ENCODE data around the gene RALB.
"Not testable (repeated sequence)": the region's sequence is repeated elsewhere in the genome, so short reads cannot be mapped to it uniquely, and the experiment has no call there.

Gene RALB

DNA sequence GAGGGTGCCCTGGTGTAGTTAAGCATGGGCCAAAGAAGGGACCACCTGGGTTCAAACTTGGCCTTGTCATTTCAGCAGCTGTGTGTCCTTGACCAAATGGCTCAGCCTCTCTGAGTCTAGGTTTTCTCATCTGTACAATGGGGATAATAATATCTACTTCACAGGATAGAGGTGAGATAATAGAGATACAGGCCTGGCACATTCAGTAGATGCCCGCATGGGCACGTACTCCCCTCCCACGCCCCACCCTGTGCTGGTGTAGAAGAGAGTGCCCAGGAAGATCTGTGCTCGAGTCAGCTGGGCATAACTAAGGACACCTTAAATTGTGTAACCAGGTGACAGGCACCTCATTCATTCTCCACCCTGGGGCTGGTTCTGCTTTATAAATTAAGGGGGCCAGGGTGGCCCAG is 21.1 kb upstream of the RALB start:
- peaks cover 56% of the 10 kb centered on the region for H3K4me1 Mint-ChIP-seq (ENCODE audit: low read depth)
- H3K36me3 Mint-ChIP-seq (ENCODE audit: low read depth), result peaks cover 52% of the 10 kb centered on the region
- H3K4me3 Mint-ChIP-seq, result peak overlapping the region; percentile 99
- H3K9me3 Mint-ChIP-seq, result peaks cover 3% of the 10 kb centered on the region
- H3K27me3 Mint-ChIP-seq (ENCODE audit: low read depth), result no peaks in the 10 kb centered on the region
- H3K27ac Mint-ChIP-seq, result peak overlapping the region; percentile 96
- DNase-seq (ENCODE audit: low spot score), result no peak

- peak; percentile 82 for DNase-seq (ENCODE audit: low spot score)
- H3K27ac Mint-ChIP-seq, result peak overlapping the region; percentile 96
- peak overlapping the region; percentile 99 for H3K4me3 Mint-ChIP-seq
- peaks cover 51% of the 10 kb centered on the region for H3K4me1 Mint-ChIP-seq (ENCODE audit: low read depth)
- no peaks in the 10 kb centered on the region for H3K27me3 Mint-ChIP-seq (ENCODE audit: low read depth)
- peaks cover 47% of the 10 kb centered on the region for H3K36me3 Mint-ChIP-seq (ENCODE audit: low read depth)
- H3K9me3 Mint-ChIP-seq, result peaks cover 3% of the 10 kb centered on the region
Measured at GRCh38 chr2:120231974-120232635, 20.5 kb upstream of the RALB start.

DNA sequence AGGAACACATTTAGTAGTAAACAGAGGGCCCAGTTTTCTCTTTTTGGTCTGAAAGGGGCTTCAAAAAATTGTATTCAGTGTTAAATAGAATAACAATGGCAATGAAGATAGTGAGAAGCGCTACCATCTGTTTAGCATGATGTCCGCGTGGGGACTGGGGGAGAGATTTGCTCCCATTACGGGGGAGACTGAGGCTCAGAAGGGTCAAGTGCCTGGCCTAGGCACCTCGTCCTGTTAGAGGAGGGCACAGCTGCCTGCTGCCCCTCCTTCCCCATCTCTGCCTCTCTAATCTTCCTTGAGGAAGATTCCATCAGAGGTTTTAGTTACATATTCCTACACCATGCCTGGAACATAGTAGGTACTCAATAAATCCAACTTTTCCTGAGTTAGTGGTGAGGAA is 19.4 kb upstream of the RALB start:
- peaks cover 44% of the 10 kb centered on the region for H3K4me1 Mint-ChIP-seq (ENCODE audit: low read depth)
- no peak for DNase-seq (ENCODE audit: low spot score)
- H3K27ac Mint-ChIP-seq, result peak overlapping the region; percentile 96
- H3K27me3 Mint-ChIP-seq (ENCODE audit: low read depth), result no peaks in the 10 kb centered on the region
- H3K36me3 Mint-ChIP-seq (ENCODE audit: low read depth), result peaks cover 39% of the 10 kb centered on the region
- H3K9me3 Mint-ChIP-seq, result peaks cover 3% of the 10 kb centered on the region
- peak overlapping the region; percentile 99 for H3K4me3 Mint-ChIP-seq

GRCh38 chr2:120235158-120235557 is 17.5 kb upstream of the RALB start:
- not testable (repeated sequence) for H3K27ac Mint-ChIP-seq; H3K9me3 Mint-ChIP-seq; DNase-seq (ENCODE audit: low spot score); H3K27me3 Mint-ChIP-seq (ENCODE audit: low read depth); H3K4me3 Mint-ChIP-seq
- Mint-ChIP-seq H3K36me3 (ENCODE audit: low read depth) (peaks cover 24% of the 10 kb centered on the region), H3K4me1 (ENCODE audit: low read depth) (peaks cover 28% of the 10 kb centered on the region)

DNA sequence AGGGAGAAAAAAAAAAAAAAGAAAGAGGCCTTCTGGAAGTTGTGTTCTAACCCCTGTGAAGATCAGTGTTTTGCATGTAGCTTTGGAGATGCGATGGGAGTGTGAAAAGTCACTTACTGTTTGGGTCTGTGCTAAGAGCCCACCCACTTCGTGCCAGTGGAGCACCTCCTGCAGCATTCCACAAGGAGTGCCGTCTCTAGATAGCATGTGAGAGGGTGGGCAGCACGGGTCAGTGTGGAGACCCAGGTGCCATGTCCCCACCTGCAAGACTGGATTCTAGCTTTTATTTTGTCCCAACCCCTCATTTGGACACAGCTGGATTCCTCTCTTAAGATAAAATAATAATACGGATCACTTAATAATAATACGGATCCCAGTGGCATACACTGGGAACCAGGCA is 17.0 kb upstream of the RALB start:
- no peak overlapping the region for H3K4me3 Mint-ChIP-seq
- H3K27me3 Mint-ChIP-seq (ENCODE audit: low read depth), result no peaks in the 10 kb centered on the region
- no peak for DNase-seq (ENCODE audit: low spot score)
- peaks cover 3% of the 10 kb centered on the region for H3K9me3 Mint-ChIP-seq
- H3K27ac Mint-ChIP-seq, result no peak overlapping the region
- H3K4me1 Mint-ChIP-seq (ENCODE audit: low read depth), result peaks cover 26% of the 10 kb centered on the region
- H3K36me3 Mint-ChIP-seq (ENCODE audit: low read depth), result peaks cover 20% of the 10 kb centered on the region

GRCh38 chr2:120236316-120236715 is 16.3 kb upstream of the RALB start:
- Mint-ChIP-seq H3K4me1 (ENCODE audit: low read depth) (peaks cover 21% of the 10 kb centered on the region), H3K4me3 (no peak overlapping the region), H3K36me3 (ENCODE audit: low read depth) (peaks cover 14% of the 10 kb centered on the region), H3K27me3 (ENCODE audit: low read depth) (no peaks in the 10 kb centered on the region), H3K9me3 (peaks cover 3% of the 10 kb centered on the region), H3K27ac (no peak overlapping the region)
- no peak for DNase-seq (ENCODE audit: low spot score)

DNA sequence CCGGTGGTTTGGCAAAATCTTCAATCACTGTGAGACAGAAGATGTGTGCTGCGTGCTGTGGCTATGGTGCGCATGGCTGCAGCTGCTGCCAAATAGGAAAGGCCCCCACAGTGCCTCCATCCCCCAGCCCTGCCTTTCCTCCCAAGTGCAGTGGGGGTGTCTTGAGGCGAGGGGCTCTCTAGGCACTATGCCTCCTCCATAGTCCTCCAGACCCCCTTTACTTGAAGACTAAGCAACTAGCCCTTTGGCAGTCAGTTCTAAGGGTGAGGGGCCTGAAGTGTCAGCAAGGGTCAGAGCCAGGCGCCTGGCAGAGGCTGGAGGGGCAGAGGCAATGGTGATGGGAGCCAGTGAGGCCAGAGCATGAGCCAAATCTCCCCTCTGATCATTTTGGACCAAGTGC is 15.9 kb upstream of the RALB start:
- DNase-seq (ENCODE audit: low spot score), result no peak
- peaks cover 3% of the 10 kb centered on the region for H3K9me3 Mint-ChIP-seq
- peaks cover 21% of the 10 kb centered on the region for H3K4me1 Mint-ChIP-seq (ENCODE audit: low read depth)
- H3K27ac Mint-ChIP-seq, result no peak overlapping the region
- H3K27me3 Mint-ChIP-seq (ENCODE audit: low read depth), result no peaks in the 10 kb centered on the region
- peaks cover 11% of the 10 kb centered on the region for H3K36me3 Mint-ChIP-seq (ENCODE audit: low read depth)
- H3K4me3 Mint-ChIP-seq, result no peak overlapping the region

DNA sequence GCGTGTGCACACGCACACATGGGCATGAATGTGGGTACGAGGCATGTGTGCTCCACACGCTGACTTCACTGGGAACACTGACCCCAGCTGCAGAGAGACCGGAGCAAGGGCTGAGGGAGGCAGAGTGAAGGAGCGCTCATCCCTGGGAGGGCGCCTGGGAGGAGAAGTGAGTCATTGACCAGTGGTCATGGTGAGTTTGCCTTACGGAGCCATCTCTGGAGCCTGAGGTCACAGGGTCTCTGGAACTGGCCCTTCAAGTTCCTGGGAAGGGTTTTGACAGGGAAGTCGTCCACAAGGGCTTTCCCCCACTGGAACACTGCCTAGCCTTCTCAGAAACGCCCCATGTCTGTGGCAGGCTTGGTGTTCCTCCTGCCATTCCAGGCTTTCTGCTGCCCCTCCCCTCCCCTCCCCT is 15.2 kb upstream of the RALB start:
- peaks cover 3% of the 10 kb centered on the region for H3K9me3 Mint-ChIP-seq
- no peak overlapping the region for H3K4me3 Mint-ChIP-seq
- no peak overlapping the region for H3K27ac Mint-ChIP-seq
- no peak for DNase-seq (ENCODE audit: low spot score)
- peaks cover 20% of the 10 kb centered on the region for H3K4me1 Mint-ChIP-seq (ENCODE audit: low read depth)
- no peaks in the 10 kb centered on the region for H3K27me3 Mint-ChIP-seq (ENCODE audit: low read depth)
- peaks cover 6% of the 10 kb centered on the region for H3K36me3 Mint-ChIP-seq (ENCODE audit: low read depth)

DNA sequence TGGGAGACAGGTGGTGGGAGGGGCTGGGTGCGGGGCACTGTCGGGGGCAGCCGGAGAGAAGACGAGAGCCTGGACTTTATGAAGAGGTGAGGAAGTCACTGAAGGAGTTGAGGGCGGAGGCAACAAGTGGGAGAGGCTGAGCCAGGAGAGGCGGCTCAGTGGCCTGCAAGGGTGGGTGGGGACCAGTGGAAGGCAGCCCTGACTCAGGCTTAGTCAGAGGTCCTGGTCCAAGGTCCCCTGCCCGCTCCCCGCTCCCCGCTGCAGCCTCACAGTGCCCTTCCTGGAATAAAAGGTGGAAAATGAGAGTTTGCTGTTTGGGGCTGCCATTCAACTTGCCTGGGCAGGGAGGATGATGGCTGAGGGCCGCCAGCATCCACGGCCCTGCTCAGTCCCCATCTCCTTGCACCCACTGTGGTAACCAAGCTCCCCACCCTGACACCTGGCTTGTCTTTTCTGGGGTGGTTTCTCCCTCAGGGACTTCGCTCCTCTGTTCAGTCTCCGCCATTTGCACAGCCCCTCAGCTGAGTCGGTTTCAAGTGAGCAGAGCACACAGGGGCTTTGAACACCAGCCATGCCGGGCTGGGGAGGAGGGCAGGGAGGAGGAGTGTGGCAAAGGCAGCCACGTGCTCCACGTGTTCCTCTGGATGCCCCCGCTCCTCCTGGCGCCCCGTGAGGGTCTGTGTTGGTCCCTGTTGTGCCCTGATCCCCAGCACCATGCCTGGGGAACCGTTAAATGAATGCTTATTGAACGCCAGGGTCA is 13.7 kb upstream of the RALB start:
- no peak for DNase-seq (ENCODE audit: low spot score)
- H3K27ac Mint-ChIP-seq, result no peak overlapping the region
- H3K4me3 Mint-ChIP-seq, result no peak overlapping the region
- H3K27me3 Mint-ChIP-seq (ENCODE audit: low read depth), result no peaks in the 10 kb centered on the region
- peaks cover 10% of the 10 kb centered on the region for H3K4me1 Mint-ChIP-seq (ENCODE audit: low read depth)
- peaks cover 13% of the 10 kb centered on the region for H3K9me3 Mint-ChIP-seq
- peaks cover 11% of the 10 kb centered on the region for H3K36me3 Mint-ChIP-seq (ENCODE audit: low read depth)

- peaks cover 18% of the 10 kb centered on the region for H3K9me3 Mint-ChIP-seq
- no peak overlapping the region for H3K27ac Mint-ChIP-seq
- H3K27me3 Mint-ChIP-seq (ENCODE audit: low read depth), result no peaks in the 10 kb centered on the region
- peaks cover 5% of the 10 kb centered on the region for H3K4me1 Mint-ChIP-seq (ENCODE audit: low read depth)
- DNase-seq (ENCODE audit: low spot score), result no peak
- H3K36me3 Mint-ChIP-seq (ENCODE audit: low read depth), result peaks cover 9% of the 10 kb centered on the region
- H3K4me3 Mint-ChIP-seq, result no peak overlapping the region
Measured at GRCh38 chr2:120239488-120240287, 13.0 kb upstream of the RALB start.

- H3K4me1 Mint-ChIP-seq (ENCODE audit: low read depth), result peaks cover 4% of the 10 kb centered on the region
- H3K4me3 Mint-ChIP-seq, result no peak overlapping the region
- no peak overlapping the region for H3K27ac Mint-ChIP-seq
- peaks cover 15% of the 10 kb centered on the region for H3K9me3 Mint-ChIP-seq
- DNase-seq (ENCODE audit: low spot score), result no peak
- H3K36me3 Mint-ChIP-seq (ENCODE audit: low read depth), result peaks cover 6% of the 10 kb centered on the region
- no peaks in the 10 kb centered on the region for H3K27me3 Mint-ChIP-seq (ENCODE audit: low read depth)
Measured at GRCh38 chr2:120240901-120241429, 11.7 kb upstream of the RALB start.

DNA sequence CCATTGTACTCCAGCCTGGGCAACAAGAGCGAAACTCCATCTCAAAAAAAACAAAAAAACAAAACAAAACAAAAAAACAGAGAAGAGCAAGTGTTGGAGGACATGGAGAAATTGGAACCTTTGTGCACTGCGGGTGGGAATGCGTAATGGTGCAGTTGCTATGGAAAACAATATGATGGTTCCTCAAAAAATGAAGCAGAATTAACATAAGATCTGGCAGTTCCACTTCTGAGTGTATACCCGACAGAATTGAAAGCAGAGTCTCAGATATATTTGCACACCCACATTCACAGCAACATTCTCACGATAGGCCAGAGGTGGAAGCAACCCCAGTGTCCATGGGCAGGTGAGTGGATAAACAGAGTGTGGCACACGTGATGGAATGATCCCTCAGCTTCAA is 11.0 kb upstream of the RALB start:
- no peak overlapping the region for H3K27ac Mint-ChIP-seq
- H3K27me3 Mint-ChIP-seq (ENCODE audit: low read depth), result no peaks in the 10 kb centered on the region
- H3K4me3 Mint-ChIP-seq, result no peak overlapping the region
- peaks cover 6% of the 10 kb centered on the region for H3K36me3 Mint-ChIP-seq (ENCODE audit: low read depth)
- H3K4me1 Mint-ChIP-seq (ENCODE audit: low read depth), result peaks cover 6% of the 10 kb centered on the region
- H3K9me3 Mint-ChIP-seq, result peaks cover 15% of the 10 kb centered on the region
- no peak for DNase-seq (ENCODE audit: low spot score)

- no peak for DNase-seq (ENCODE audit: low spot score)
- H3K9me3 Mint-ChIP-seq, result peaks cover 15% of the 10 kb centered on the region
- H3K4me1 Mint-ChIP-seq (ENCODE audit: low read depth), result peaks cover 8% of the 10 kb centered on the region
- H3K4me3 Mint-ChIP-seq, result no peak overlapping the region
- H3K36me3 Mint-ChIP-seq (ENCODE audit: low read depth), result peaks cover 6% of the 10 kb centered on the region
- H3K27ac Mint-ChIP-seq, result no peak overlapping the region
- peaks cover 6% of the 10 kb centered on the region for H3K27me3 Mint-ChIP-seq (ENCODE audit: low read depth)
Measured at GRCh38 chr2:120243211-120243610, 9.4 kb upstream of the RALB start.

All from T-helper 2 cell treated with Interferon-gamma antibody and Interleukin-4, amounts not matched to agents 5 μg/mL and 100 μg/mL, for 36 hours (primary cell).